T-helper 17 cell (primary cell): ENCODE measurements around the gene SLC10A7. TPM values are rescaled to one million over a fixed set of nuclear protein-coding genes. Genes with fewer than 3 reads are reported as not detected.
A peak's percentile ranks its signal among the peaks of the same experiment; 100 is the strongest.

ENCODE experiments used
- ATAC-seq: fragments of 150-1000 bp; cut with Tn5 transposase; 2 replicates; pipeline ENCODE4 v1.10.0; 2021; ENCODE audit warnings: mild to moderate bottlenecking, moderate library complexity
- DNase-seq, 3 donors: peaks; one replicate each; pipeline versions ENCODE4 v3.0.0 to v3.0.0-alpha.2; 2020 to 2021
- H3K9me3 ChIP-seq: one replicate; pipeline ENCODE4 v1.7.0; 2013; ENCODE audit warnings: low read length, mild to moderate bottlenecking; ENCODE audit not compliant: control insufficient read depth, poor library complexity, severe bottlenecking
- H3K27ac Mint-ChIP-seq: one replicate; pipeline ENCODE4 v1.8.0; 2022; ENCODE audit warnings: mild to moderate bottlenecking, moderate library complexity, mixed read lengths
- H3K27me3 Mint-ChIP-seq: one replicate; pipeline ENCODE4 v1.8.0; 2022; ENCODE audit warnings: mixed read lengths
- H3K36me3 Mint-ChIP-seq: one replicate; pipeline ENCODE4 v1.8.0; 2022; ENCODE audit warnings: low read depth, mixed read lengths
- H3K4me1 Mint-ChIP-seq: one replicate; pipeline ENCODE4 v1.8.0; 2022; ENCODE audit warnings: mild to moderate bottlenecking, mixed read lengths
- H3K4me3 Mint-ChIP-seq: one replicate; pipeline ENCODE4 v1.8.0; 2022; ENCODE audit warnings: mild to moderate bottlenecking, moderate library complexity, mixed read lengths
- total RNA-seq, 4 donors: library from RNA in 2 of 4; stranded (reverse) in 2 of 4; gene quantifications; one replicate each; pipeline ENCODE4 v1.2.3 and lab custom pipeline; 2022 to 2026

SLC10A7 gene
- total RNA-seq, 2 donors from 2014 or later, result 19.8 to 22.3 TPM

DNA sequence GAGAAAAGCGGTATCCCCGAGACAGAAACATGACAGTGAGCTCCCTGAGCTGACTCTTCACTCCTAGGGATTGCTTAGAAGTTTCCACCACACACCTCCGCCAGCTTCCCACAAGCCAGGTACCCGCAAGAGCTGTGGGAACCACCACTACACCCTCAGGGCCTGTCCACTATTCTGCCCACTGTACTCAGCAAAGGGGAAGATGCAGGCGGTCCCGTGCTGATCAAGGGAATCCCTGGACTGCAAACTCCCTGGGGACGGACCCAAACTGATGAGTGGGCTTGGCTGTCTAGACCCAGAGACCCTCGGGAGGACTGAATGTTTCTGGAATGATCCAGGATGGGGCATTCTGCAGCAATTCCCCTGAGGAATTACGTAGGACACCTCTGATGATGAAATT is 277.2 kb downstream of the SLC10A7 start:
- Mint-ChIP-seq H3K4me3 (no peak overlapping the region), H3K36me3 (no peaks in the 10 kb centered on the region), H3K4me1 (peaks cover 10% of the 10 kb centered on the region), H3K27me3 (peaks cover 21% of the 10 kb centered on the region), H3K27ac (no peak overlapping the region)
- H3K9me3 ChIP-seq, result no peaks in the 10 kb centered on the region
- no peak for ATAC-seq
- no peak for DNase-seq

DNA sequence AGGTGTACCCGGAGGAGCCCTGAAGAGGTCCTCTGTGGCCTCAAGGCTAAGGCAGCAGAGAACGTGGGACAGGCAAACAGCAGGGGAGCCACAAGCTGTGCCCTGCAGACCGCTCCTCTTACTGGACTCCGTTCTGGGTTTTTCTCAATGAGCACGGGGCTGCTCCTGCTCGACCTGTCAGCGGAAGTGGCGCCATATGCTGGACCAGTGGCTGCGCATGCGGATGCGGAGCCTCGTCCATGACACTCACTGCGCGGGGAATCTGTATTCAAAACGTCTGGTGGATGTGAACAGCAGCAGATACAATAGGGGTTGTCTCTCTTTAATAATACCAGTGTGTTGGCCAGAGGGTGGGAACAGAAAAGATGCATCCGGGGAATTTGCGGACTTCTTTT is 277.9 kb downstream of the SLC10A7 start:
- no peaks in the 10 kb centered on the region for H3K9me3 ChIP-seq
- Mint-ChIP-seq H3K27ac (no peak overlapping the region), H3K4me1 (peaks cover 10% of the 10 kb centered on the region), H3K27me3 (peaks cover 21% of the 10 kb centered on the region), H3K36me3 (no peaks in the 10 kb centered on the region), H3K4me3 (peak overlapping the region; percentile 66)
- ATAC-seq (no peak), DNase-seq (no peak)

GRCh38 chr4:146243141-146243882 is 278.4 kb downstream of the SLC10A7 start:
- no peak overlapping the region for H3K27ac Mint-ChIP-seq
- H3K36me3 Mint-ChIP-seq, result no peaks in the 10 kb centered on the region
- H3K4me1 Mint-ChIP-seq, result peaks cover 10% of the 10 kb centered on the region
- DNase-seq (peak; percentile 18 to 38 (median 26)), ATAC-seq (peak; percentile 62)
- H3K9me3 ChIP-seq, result no peaks in the 10 kb centered on the region
- peak overlapping the region; percentile 66 for H3K4me3 Mint-ChIP-seq
- H3K27me3 Mint-ChIP-seq, result peaks cover 21% of the 10 kb centered on the region

GRCh38 chr4:146238107-146238506 is 283.6 kb downstream of the SLC10A7 start:
- H3K27ac Mint-ChIP-seq, result no peak overlapping the region
- no peaks in the 10 kb centered on the region for H3K9me3 ChIP-seq
- H3K4me1 Mint-ChIP-seq, result peaks cover 5% of the 10 kb centered on the region
- H3K27me3 Mint-ChIP-seq, result peaks cover 35% of the 10 kb centered on the region
- no peak for ATAC-seq
- no peak overlapping the region for H3K4me3 Mint-ChIP-seq
- peaks cover 3% of the 10 kb centered on the region for H3K36me3 Mint-ChIP-seq
- DNase-seq, result no peak

DNA sequence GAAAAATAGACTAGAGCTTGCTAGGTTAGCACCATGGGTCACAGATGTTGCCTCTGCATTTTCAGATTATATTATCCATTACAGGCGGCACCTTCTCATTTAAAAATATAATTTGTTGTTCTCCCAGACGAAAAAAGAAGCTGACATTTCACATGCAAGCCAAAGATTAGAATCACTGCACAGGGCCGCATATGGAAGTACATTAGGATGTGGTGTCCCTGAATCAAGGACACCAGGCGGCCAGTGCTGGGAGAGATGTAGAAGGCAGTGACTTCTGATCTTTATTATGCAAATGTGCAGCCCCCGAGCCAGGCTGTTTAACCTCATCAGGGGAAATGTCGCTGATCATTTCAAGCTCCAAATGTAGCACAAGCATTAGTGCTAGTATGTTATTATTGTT is 284.6 kb downstream of the SLC10A7 start:
- no peak for ATAC-seq
- Mint-ChIP-seq H3K4me3 (no peak overlapping the region), H3K36me3 (peaks cover 3% of the 10 kb centered on the region), H3K27me3 (peaks cover 32% of the 10 kb centered on the region), H3K4me1 (peaks cover 5% of the 10 kb centered on the region), H3K27ac (no peak overlapping the region)
- no peak for DNase-seq
- H3K9me3 ChIP-seq, result no peaks in the 10 kb centered on the region

GRCh38 chr4:146236216-146236615 is 285.5 kb downstream of the SLC10A7 start:
- ATAC-seq, result no peak
- no peak for DNase-seq
- Mint-ChIP-seq H3K27me3 (peaks cover 27% of the 10 kb centered on the region), H3K27ac (no peak overlapping the region), H3K36me3 (peaks cover 3% of the 10 kb centered on the region), H3K4me1 (peaks cover 2% of the 10 kb centered on the region), H3K4me3 (no peak overlapping the region)
- H3K9me3 ChIP-seq, result no peaks in the 10 kb centered on the region

DNA sequence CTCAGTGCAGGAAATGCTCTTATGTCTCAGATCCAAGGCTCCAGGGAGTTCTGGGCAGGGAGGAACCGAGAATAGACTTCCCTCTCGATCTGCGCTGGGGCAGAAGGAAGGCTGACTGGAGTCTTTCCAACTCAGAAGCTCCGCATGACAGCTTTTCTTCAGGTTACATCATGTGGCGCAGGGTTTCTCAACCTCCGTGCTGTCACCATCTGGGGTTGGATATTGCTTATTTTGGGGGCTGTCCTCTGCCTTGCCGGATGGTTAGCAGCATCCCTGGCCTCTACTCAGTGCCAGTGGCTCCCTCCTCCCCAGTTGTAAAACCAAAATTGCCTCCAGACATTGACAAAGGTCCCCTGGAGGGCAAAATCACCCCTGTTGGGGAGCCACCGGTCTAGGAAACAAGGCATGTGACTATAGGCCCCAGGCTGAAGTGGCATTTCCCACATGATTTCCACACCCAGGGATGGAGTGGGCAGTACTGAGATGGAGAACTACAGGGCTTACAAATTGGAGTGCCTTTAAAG is 286.0 kb downstream of the SLC10A7 start:
- peaks cover 2% of the 10 kb centered on the region for H3K4me1 Mint-ChIP-seq
- ATAC-seq, result no peak
- peaks cover 3% of the 10 kb centered on the region for H3K36me3 Mint-ChIP-seq
- no peak for DNase-seq
- no peaks in the 10 kb centered on the region for H3K9me3 ChIP-seq
- H3K27me3 Mint-ChIP-seq, result peaks cover 27% of the 10 kb centered on the region
- no peak overlapping the region for H3K27ac Mint-ChIP-seq
- no peak overlapping the region for H3K4me3 Mint-ChIP-seq

GRCh38 chr4:146232131-146232722 is 289.5 kb downstream of the SLC10A7 start:
- H3K27ac Mint-ChIP-seq, result no peak overlapping the region
- ATAC-seq (no peak), DNase-seq (no peak)
- peaks cover 37% of the 10 kb centered on the region for H3K27me3 Mint-ChIP-seq
- peaks cover 3% of the 10 kb centered on the region for H3K36me3 Mint-ChIP-seq
- no peak overlapping the region for H3K4me3 Mint-ChIP-seq
- no peaks in the 10 kb centered on the region for H3K9me3 ChIP-seq
- H3K4me1 Mint-ChIP-seq, result no peaks in the 10 kb centered on the region

GRCh38 chr4:146229406-146229805 is 292.3 kb downstream of the SLC10A7 start:
- no peak overlapping the region for H3K4me3 Mint-ChIP-seq
- ATAC-seq, result no peak

GRCh38 chr4:146224326-146224966 is 297.3 kb downstream of the SLC10A7 start:
- H3K27me3 Mint-ChIP-seq, result peaks cover 26% of the 10 kb centered on the region
- no peak for ATAC-seq
- H3K4me3 Mint-ChIP-seq, result no peak overlapping the region
- peaks cover 2% of the 10 kb centered on the region for H3K4me1 Mint-ChIP-seq
- no peak overlapping the region for H3K27ac Mint-ChIP-seq
- H3K9me3 ChIP-seq, result no peaks in the 10 kb centered on the region
- H3K36me3 Mint-ChIP-seq, result peaks cover 6% of the 10 kb centered on the region
- no peak for DNase-seq

More at GRCh38 chr4:146229406-146229805, 292.3 kb downstream of the SLC10A7 start:
- H3K9me3 ChIP-seq, result no peaks in the 10 kb centered on the region
- Mint-ChIP-seq H3K27ac (no peak overlapping the region), H3K4me1 (peaks cover 2% of the 10 kb centered on the region), H3K36me3 (peaks cover 6% of the 10 kb centered on the region), H3K27me3 (peaks cover 28% of the 10 kb centered on the region)
- no peak for DNase-seq

DNA sequence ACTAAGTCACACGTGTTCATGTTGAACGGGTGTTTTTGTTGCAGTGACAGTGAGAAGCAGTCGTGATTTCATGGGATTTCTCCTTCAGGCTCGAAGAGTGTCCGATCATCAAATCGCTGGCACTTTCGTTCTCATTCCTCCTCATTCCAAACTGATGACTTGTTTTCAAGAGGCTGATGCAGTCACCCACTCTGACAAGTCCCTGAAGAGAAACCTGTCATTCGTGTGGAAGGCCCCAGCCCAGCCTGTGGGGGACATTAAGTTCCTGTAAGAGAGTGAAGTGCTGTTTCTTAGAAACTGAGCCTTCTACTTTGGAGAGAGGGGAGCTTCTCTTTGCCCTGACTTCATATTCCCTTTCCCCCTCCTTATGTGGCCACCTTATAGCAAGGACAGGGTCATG is 299.4 kb downstream of the SLC10A7 start:
- peaks cover 2% of the 10 kb centered on the region for H3K4me1 Mint-ChIP-seq
- peaks cover 11% of the 10 kb centered on the region for H3K27me3 Mint-ChIP-seq
- H3K27ac Mint-ChIP-seq, result no peak overlapping the region
- H3K36me3 Mint-ChIP-seq, result peaks cover 6% of the 10 kb centered on the region
- no peak overlapping the region for H3K4me3 Mint-ChIP-seq
- ATAC-seq, result no peak
- H3K9me3 ChIP-seq, result no peaks in the 10 kb centered on the region
- DNase-seq, result no peak

DNA sequence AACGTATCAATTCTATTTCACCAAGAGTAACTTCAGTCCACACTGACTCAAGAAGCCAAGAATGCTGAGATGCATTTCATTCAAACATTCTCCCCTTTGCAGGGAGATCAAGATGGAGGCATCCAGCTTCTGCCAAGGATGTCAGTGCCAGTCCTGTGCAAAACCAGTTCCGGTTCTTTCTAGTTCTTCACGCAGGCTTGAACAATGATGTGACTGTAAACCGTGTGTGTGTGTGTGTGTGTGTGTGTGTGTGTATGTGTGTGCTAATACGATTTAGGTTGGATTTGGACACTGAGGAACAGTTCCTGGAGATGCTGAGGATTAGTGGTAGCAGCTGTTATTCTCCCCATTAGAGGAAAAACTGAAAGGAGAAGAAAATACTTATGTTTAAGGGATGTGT is 307.5 kb downstream of the SLC10A7 start, which contains the start of gene REELD1:
Gene REELD1, plus strand, starts transcription at position 301 of the 400 bp plus-strand sequence. CDS start 2,415 bp downstream, outside the sequence.
- ATAC-seq (no peak), DNase-seq (no peak)
- Mint-ChIP-seq H3K36me3 (no peaks in the 10 kb centered on the region), H3K4me3 (no peak within 1 kb of the TSS), H3K27me3 (peaks cover 11% of the 10 kb centered on the region), H3K27ac (no peak within 1 kb of the TSS), H3K4me1 (no peaks in the 10 kb centered on the region)
- no peaks in the 10 kb centered on the region for H3K9me3 ChIP-seq

DNA sequence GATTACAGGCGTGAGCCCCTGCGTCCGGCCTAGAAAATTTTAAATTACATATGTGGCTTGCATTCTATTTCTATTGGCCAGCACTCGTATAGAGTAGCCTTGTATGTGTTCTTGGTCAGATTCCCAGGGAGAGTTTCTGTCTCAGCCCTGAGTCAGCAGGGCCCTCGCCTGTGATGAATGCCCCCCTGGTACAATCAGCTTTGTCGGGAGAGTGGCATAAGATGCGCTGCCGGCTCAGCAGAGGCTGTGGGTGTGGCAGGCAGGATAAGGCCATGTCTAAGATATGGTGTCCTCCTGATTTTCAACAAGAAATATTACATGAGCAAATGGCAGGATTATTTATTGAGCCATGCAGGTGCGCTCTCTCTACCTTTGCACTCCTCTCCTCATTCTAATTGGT is 309.0 kb downstream of the SLC10A7 start:
- H3K27ac Mint-ChIP-seq, result no peak overlapping the region
- H3K4me1 Mint-ChIP-seq, result no peaks in the 10 kb centered on the region
- no peak overlapping the region for H3K4me3 Mint-ChIP-seq
- no peaks in the 10 kb centered on the region for H3K9me3 ChIP-seq
- H3K36me3 Mint-ChIP-seq, result no peaks in the 10 kb centered on the region
- DNase-seq (no peak), ATAC-seq (no peak)
- H3K27me3 Mint-ChIP-seq, result peaks cover 11% of the 10 kb centered on the region
